ENCODE data around the gene CIITA.

DNA sequence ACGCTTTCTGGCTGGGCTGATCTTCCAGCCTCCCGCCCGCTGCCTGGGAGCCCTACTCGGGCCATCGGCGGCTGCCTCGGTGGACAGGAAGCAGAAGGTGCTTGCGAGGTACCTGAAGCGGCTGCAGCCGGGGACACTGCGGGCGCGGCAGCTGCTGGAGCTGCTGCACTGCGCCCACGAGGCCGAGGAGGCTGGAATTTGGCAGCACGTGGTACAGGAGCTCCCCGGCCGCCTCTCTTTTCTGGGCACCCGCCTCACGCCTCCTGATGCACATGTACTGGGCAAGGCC lies 30.7 kb downstream of the CIITA start:
- TF ChIP-seq, protein P1, sequence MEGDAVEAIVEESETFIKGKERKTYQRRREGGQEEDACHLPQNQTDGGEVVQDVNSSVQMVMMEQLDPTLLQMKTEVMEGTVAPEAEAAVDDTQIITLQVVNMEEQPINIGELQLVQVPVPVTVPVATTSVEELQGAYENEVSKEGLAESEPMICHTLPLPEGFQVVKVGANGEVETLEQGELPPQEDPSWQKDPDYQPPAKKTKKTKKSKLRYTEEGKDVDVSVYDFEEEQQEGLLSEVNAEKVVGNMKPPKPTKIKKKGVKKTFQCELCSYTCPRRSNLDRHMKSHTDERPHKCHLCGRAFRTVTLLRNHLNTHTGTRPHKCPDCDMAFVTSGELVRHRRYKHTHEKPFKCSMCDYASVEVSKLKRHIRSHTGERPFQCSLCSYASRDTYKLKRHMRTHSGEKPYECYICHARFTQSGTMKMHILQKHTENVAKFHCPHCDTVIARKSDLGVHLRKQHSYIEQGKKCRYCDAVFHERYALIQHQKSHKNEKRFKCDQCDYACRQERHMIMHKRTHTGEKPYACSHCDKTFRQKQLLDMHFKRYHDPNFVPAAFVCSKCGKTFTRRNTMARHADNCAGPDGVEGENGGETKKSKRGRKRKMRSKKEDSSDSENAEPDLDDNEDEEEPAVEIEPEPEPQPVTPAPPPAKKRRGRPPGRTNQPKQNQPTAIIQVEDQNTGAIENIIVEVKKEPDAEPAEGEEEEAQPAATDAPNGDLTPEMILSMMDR (IDR thresholded peaks at IDR 0.05) = no peak
- no peak for TF ChIP-seq POLR2A (IDR thresholded peaks at IDR 0.05)

Data from Peyer's patch (tissue), 4 donors.